D721Med (cell line): Measurements from ENCODE around the gene SIPA1L2.
A peak's percentile ranks its signal among the peaks of the same experiment; 100 is the strongest.

Experiments used
- DNase-seq: peaks from one replicate; pipeline ENCODE4 v3.0.0; 2011; ENCODE audit warnings: low spot score; ENCODE audit not compliant: insufficient read length
- FAIRE-seq: peaks from 2 replicates; lab custom pipeline; 2011; peaks lifted over from hg19 to GRCh38; lab: Jason Lieb, UNC
- CTCF ChIP-seq: IDR thresholded peaks from 2 replicates; pipeline ENCODE4 v1.5.1; 2012; ENCODE audit warnings: mild to moderate bottlenecking, control low read depth; ENCODE audit not compliant: insufficient read depth; ENCODE audit errors: missing control alignments

Gene SIPA1L2

GRCh38 chr1:232589111-232589811 is 40.7 kb downstream of the SIPA1L2 start:
- FAIRE-seq (peak; percentile 25), DNase-seq (no peak)
- no peak for TF ChIP-seq CTCF

DNA sequence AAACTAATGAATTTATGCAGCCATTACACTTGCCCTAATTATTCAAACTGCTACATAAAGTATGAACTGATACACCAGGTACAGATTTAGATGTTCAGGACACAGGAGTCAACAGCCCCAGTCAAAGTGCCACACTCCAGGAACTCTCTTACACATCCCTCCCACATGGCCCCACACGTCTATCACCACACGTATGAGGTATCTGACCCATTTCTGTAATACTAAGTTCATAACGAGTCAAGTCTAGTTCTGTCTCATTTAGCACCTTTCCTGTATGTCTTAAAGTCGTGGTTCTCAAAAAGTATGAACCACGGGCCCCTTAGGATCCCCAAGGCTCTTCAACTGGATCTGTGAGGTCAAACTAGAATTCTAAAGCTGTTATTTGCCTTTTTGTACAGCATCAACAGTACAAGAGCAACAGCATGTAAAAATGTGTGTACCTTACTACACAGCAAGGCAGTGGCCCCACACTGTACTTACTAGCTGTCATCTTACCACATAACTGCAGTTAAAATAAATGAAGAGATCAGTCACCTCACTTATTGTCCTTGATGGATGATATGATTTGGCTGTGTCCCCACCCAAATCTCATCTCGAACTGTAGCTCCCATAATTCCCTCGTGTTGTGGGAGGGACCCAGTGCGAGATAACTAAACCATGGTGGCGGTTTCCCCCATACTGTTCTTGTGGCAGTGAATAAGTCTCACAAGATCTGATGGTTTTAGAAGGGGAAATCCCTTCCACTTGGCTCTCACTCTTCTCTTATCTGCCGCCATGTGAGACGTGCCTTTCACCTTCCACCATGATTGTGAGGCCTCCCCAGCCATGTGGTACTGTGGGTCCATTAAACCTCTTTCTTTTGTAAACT is 42.6 kb downstream of the SIPA1L2 start:
- FAIRE-seq (no peak), DNase-seq (no peak)

GRCh38 chr1:232586679-232587078 is 43.3 kb downstream of the SIPA1L2 start:
- no peak for TF ChIP-seq CTCF
- FAIRE-seq: peak; percentile 60

More for the DNA sequence above, 42.6 kb downstream of the SIPA1L2 start:
- no peak for TF ChIP-seq CTCF

DNA sequence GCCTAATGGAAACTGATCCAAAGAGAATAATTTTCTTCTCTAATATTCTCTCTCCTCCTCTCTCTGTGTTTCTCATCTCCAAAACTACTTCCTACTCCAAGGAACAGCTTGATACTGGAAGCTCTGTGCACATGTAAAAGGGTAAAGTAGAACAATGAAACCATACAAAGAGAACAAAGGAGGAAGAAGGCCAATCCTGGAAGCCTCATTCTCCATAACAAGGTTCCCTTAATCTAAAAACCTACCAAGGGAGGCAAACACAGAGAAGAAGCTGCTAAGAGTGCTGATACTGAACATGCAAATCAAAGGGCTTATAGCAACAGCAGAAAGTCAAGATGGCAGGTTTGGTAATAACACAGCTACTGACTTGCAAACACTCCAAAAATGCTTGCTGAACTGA is 44.4 kb downstream of the SIPA1L2 start:
- no peak for DNase-seq

More at GRCh38 chr1:232586679-232587078, 43.3 kb downstream of the SIPA1L2 start:
- no peak for DNase-seq

DNA sequence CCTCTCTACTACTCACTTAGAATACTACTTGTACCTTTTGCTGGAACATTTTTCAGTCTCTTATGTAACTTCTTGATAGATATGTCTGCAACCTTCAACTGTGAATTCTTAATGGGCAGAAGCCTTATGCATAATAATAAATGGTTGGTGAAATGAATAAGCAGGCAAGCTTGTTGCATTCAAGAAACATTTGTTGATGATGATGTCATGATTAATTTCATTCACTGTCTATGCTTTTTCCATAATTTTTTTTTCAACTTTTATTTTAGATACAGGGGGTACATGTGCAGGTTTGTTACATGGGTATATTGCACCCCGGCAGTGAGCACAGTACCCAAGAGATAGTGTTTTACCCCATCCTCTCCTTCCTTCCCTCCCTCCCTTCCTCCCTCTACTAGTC is 48.0 kb downstream of the SIPA1L2 start:
- TF ChIP-seq CTCF: no peak
- FAIRE-seq (no peak), DNase-seq (no peak)

More for the DNA sequence above, 44.4 kb downstream of the SIPA1L2 start:
- FAIRE-seq: peak; percentile 6
- TF ChIP-seq CTCF: no peak
